Measurements from ENCODE around the gene PRR3. TPM values are rescaled to one million over a fixed set of nuclear protein-coding genes. Genes with fewer than 3 reads are reported as not detected.

Gene PRR3
- total and polyA plus RNA-seq, 2 of the 13 experiments (the other 11 are each of a cell fraction or from before 2014, with no cell fraction given), result 14.6 to 21.2 TPM

GRCh38 chr6:30597315-30598144 lies 40.4 kb downstream of the PRR3 start (continued):
- TF ChIP-seq, protein P1, sequence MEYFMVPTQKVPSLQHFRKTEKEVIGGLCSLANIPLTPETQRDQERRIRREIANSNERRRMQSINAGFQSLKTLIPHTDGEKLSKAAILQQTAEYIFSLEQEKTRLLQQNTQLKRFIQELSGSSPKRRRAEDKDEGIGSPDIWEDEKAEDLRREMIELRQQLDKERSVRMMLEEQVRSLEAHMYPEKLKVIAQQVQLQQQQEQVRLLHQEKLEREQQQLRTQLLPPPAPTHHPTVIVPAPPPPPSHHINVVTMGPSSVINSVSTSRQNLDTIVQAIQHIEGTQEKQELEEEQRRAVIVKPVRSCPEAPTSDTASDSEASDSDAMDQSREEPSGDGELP (IDR thresholded peaks at IDR 0.05; ENCODE audit: borderline replicate concordance, low read depth), result peak; percentile 32; the same call in 1 of the 2 replicates
- peak; percentile 68; the same call in 1 of the 2 replicates for TF ChIP-seq ERF (CRISPR knock-in tag; IDR thresholded peaks at IDR 0.05)
- TF ChIP-seq, protein P2, sequence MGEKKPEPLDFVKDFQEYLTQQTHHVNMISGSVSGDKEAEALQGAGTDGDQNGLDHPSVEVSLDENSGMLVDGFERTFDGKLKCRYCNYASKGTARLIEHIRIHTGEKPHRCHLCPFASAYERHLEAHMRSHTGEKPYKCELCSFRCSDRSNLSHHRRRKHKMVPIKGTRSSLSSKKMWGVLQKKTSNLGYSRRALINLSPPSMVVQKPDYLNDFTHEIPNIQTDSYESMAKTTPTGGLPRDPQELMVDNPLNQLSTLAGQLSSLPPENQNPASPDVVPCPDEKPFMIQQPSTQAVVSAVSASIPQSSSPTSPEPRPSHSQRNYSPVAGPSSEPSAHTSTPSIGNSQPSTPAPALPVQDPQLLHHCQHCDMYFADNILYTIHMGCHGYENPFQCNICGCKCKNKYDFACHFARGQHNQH (CRISPR knock-in tag; IDR thresholded peaks at IDR 0.05), result peak; percentile 61; the same call in 1 of the 2 replicates
- peak; percentile 47; the same call in 1 of the 2 replicates for TF ChIP-seq MXD4 (CRISPR knock-in tag; IDR thresholded peaks at IDR 0.05)
- TF ChIP-seq DRAP1 (CRISPR knock-in tag; IDR thresholded peaks at IDR 0.05), result 0 out of 2 replicates have a peak, but pooled peaks have one; percentile 29
- peak; percentile 53; the same call in 1 of the 2 replicates for TF ChIP-seq MIXL1 (CRISPR knock-in tag; IDR thresholded peaks at IDR 0.05)
- TF ChIP-seq ZNF205 (CRISPR knock-in tag; IDR thresholded peaks at IDR 0.05), result peak; percentile 42; the same call in 1 of the 2 replicates
- peak; percentile 67 for TF ChIP-seq STAG1 (CRISPR knock-in tag; IDR thresholded peaks at IDR 0.05)
- 0 out of 2 replicates have a peak, but pooled peaks have one; percentile 13 for TF ChIP-seq HMG20B (CRISPR knock-in tag; conservative IDR thresholded peaks at IDR 0.05)
- TF ChIP-seq POLR2AphosphoS2 (IDR thresholded peaks at IDR 0.05; ENCODE audit: low read depth, low read length), result peak; percentile 47; the same call in 1 of the 2 replicates
- TF ChIP-seq IRF9 (CRISPR knock-in tag; IDR thresholded peaks at IDR 0.05; ENCODE audit: borderline replicate concordance), result peak; percentile 46; the same call in 1 of the 2 replicates
- TF ChIP-seq THAP11 (CRISPR knock-in tag; IDR thresholded peaks at IDR 0.05), result peak; percentile 31; the same call in 1 of the 2 replicates
- 0 out of 2 replicates have a peak, but pooled peaks have one; percentile 37 for TF ChIP-seq ZNF614 (CRISPR knock-in tag; IDR thresholded peaks at IDR 0.05; ENCODE audit: borderline replicate concordance)
- 0 out of 2 replicates have a peak, but pooled peaks have one; percentile 30 for TF ChIP-seq BORCS8-MEF2B (CRISPR knock-in tag; IDR thresholded peaks at IDR 0.05)
